ENCODE results near the gene TMEM18. TPM values are rescaled to one million over a fixed set of nuclear protein-coding genes. Genes with fewer than 3 reads are reported as not detected.

The TMEM18 gene
- total RNA-seq, 1 donor from 2014 or later: 23.3 TPM

DNA sequence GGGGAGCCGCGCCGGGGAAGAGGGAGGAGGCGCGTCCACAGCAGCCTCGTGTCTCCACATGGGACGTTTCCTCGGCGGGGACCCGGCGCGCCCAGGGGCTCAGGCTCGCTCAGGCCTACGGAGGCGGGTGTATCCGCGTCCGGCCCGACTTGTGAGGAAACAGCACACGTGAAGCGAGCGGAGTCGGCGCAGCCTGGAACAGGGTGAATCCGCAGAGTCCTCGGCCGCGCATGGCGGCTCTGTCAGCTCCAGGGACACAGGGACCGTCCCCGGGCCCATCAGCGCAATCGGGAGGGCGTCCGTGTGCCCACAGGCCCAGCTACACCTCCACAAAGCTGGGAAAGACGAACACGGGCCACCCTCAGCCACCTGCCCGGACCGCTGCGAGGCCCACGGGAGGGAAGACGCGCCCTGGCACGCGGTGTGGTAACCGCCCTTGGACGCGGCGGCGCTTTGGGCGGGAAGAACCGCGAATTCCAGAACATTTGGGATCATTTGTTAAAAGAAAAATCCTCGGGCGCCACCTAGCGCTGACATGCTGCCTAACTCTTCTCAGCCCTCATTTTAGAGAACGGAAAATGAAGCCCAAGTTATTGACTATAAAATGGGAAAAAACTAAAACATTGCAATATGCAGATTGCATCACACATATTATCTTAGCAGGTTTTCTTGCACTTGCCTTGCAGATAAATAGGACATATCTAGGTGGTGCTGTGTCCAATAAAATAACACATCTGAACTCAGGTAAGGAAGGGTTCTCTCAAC lies 40.4 kb downstream of the TMEM18 start:
- peak; percentile 87 for TF ChIP-seq CTCF (IDR thresholded peaks at IDR 0.05)
- H3K27me3 ChIP-seq (ENCODE audit: low read depth): peaks cover 7% of the 10 kb centered on the region
- no peak overlapping the region for H3K27ac ChIP-seq
- peak overlapping the region; percentile 48 for H3K4me3 ChIP-seq
- intact Hi-C loops (cut with DNase I): no loop called here
- peak; percentile 78 for DNase-seq
- ATAC-seq: peak; percentile 85
- H3K4me1 ChIP-seq: peaks cover 9% of the 10 kb centered on the region
- no peaks in the 10 kb centered on the region for H3K36me3 ChIP-seq
- no peaks in the 10 kb centered on the region for H3K9me3 ChIP-seq

DNA sequence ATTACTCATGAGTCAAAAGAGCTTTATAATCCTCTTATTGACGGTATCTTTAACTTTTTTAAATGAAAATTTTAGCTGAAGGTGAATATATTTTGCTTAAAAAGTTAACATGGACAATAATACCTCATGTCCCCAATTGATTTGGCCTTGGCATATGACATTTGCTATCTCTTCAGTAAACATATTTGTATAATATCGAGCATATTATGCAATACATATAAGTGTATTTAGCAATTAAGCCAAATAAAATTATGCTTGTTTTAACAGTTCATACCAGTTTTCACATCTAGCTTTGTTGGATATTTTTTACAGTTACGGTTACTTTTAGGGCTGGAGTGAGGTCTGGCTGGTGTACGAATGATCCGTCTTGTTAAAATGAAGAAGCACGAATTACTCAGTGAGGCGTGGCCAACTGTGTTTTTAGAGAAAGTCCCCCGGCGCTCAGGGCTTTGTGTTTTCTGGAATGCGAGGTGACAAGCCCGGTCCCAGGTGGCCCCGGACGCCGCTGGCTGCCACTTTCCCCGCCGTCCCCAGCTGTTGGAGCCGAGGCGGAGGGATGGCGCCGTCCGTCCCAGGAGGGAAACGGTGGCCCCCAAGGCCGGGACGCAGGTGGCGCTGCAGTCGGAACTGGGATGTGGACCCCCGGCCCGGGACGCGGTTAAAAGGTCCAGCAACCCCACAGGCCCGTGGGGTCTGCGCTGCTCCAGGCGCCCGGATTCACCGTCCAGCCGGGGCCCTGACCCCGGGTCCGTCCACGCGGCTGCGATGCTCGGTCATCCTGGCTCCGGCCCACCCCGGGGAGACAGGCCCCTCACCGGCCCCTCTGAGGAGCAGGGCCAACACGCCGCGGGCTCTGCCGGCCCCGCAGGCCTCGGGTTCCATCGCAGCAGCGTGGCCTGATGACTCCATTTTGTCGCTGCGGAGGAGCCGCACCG lies 41.3 kb downstream of the TMEM18 start:
- peak; percentile 27 to 36 for ATAC-seq
- peaks cover 7% of the 10 kb centered on the region for H3K27me3 ChIP-seq (ENCODE audit: low read depth)
- no peak for TF ChIP-seq CTCF (IDR thresholded peaks at IDR 0.05)
- H3K4me1 ChIP-seq: peaks cover 9% of the 10 kb centered on the region
- H3K4me3 ChIP-seq: peak overlapping the region; percentile 48
- no peak for DNase-seq
- no peak overlapping the region for H3K27ac ChIP-seq
- intact Hi-C loops (cut with DNase I): no loop called here
- no peaks in the 10 kb centered on the region for H3K36me3 ChIP-seq
- no peaks in the 10 kb centered on the region for H3K9me3 ChIP-seq

DNA sequence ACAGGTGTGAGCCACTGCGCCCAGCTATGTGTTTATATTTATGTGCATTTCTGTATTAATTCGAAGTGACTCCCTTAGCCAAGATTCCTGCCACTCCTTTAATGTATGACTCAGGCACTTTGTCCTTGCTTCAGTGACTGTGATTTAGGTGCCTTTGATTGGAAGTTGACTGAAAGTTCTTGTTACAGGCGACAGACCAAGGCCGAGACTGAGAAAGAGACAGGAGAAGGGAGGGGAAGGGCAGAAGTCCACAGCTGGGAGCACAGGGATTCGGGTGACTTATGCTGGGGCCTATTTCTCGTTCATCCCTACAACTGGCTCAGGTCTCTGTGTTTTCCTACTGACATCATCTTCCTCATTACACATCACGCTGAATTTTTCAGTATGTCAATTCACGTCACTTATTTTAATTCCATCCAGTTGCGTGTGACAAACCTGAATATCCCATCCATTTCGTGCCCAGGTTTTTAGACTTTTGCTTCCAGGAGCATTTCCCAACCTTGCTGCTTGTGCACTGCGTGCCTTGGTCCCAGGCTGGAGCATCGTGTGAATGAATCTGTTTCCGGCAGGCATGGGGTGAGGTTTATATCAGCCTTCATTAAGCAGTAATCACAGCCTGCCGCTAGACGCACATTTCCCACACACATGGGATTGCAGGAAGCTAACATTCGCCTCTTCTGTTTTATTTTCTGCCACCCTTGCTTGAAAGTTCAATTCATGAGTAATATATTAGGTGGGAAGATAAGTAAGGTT lies 42.4 kb downstream of the TMEM18 start:
- intact Hi-C loops (cut with DNase I): no loop called here
- H3K27me3 ChIP-seq (ENCODE audit: low read depth): peaks cover 7% of the 10 kb centered on the region
- TF ChIP-seq CTCF (IDR thresholded peaks at IDR 0.05): no peak
- peaks cover 9% of the 10 kb centered on the region for H3K4me1 ChIP-seq
- H3K36me3 ChIP-seq: no peaks in the 10 kb centered on the region
- H3K4me3 ChIP-seq: no peak overlapping the region
- H3K27ac ChIP-seq: no peak overlapping the region
- DNase-seq (no peak), ATAC-seq (no peak)
- no peaks in the 10 kb centered on the region for H3K9me3 ChIP-seq

DNA sequence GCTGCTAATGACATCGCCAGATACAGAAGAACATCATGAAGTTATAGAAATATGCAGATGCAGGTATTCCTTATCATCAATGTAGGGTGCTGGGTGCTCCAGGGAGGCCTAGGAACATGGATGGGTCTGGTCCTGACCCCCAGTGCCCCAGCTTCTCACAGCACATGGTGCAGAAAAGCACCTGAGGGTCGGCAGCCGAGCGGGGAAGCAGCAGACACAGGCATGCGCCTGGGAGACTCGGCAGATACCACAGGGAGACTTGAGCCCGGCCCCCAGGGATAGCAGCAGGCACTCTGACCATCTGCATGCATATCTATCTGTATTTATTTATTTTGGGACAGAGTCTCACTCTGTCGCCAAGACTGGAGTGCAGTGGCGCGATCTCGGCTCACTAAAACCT lies 43.2 kb downstream of the TMEM18 start:
- no peaks in the 10 kb centered on the region for H3K9me3 ChIP-seq
- peaks cover 7% of the 10 kb centered on the region for H3K27me3 ChIP-seq (ENCODE audit: low read depth)
- intact Hi-C loops (cut with DNase I): no loop called here
- peaks cover 9% of the 10 kb centered on the region for H3K4me1 ChIP-seq
- TF ChIP-seq CTCF (IDR thresholded peaks at IDR 0.05): no peak
- no peak overlapping the region for H3K27ac ChIP-seq
- no peak overlapping the region for H3K4me3 ChIP-seq
- DNase-seq (no peak), ATAC-seq (no peak)
- H3K36me3 ChIP-seq: no peaks in the 10 kb centered on the region

DNA sequence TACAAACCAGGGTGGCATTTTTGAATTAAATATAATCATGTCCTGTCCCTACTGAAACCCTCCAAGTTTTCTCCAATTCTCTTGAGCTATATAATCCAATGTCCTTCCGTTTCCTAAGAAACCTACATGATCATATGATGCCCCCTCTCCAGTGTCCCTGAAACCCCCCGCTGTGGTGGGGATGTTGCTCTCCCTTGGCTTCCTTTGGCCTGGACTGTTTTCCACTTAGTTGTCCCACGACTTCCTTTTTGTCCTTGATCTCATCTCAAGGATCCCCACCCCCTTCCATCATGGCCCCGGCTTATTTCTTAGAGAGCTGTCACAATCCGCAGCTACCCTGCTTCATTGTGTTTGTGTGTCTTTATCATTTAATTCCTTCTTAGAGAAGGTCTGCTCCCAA lies 43.8 kb downstream of the TMEM18 start:
- Histone ChIP-seq H3K4me1 (peaks cover 9% of the 10 kb centered on the region), H3K36me3 (no peaks in the 10 kb centered on the region), H3K4me3 (no peak overlapping the region), H3K27me3 (ENCODE audit: low read depth) (peaks cover 7% of the 10 kb centered on the region), H3K9me3 (no peaks in the 10 kb centered on the region), H3K27ac (no peak overlapping the region)
- intact Hi-C loops (cut with DNase I): no loop called here
- DNase-seq (no peak), ATAC-seq (no peak)
- TF ChIP-seq CTCF (IDR thresholded peaks at IDR 0.05): no peak
